Astrocyte of the hippocampus (primary cell): Measurements from ENCODE around the gene LMLN.
A peak's percentile ranks its signal among the peaks of the same experiment; 100 is the strongest.
"Not testable (repeated sequence)": the region's sequence is repeated elsewhere in the genome, so short reads cannot be mapped to it uniquely, and the experiment has no call there.

Experiments
- DNase-seq: peaks from one replicate; pipeline ENCODE4 v3.0.0; 2011; ENCODE audit warnings: low read depth, low spot score

Gene LMLN

DNA sequence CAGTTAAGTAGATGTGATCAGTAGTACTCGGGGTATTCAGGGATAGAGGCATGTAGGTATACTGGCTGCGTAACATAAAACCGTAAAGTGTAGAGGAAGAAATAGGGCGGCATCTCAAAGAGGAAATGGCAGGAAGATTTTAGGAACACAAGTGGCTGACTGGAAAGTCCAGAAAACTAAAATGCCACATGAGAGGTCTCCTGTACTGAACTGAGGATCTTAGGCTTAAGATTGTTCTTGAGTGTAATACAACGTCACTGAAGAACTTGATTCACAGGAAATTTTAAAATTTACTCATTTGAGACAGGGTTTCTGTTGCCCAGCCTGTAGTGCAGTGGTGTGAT lies 2.3 kb upstream of the LMLN start:
- DNase-seq = no peak

DNA sequence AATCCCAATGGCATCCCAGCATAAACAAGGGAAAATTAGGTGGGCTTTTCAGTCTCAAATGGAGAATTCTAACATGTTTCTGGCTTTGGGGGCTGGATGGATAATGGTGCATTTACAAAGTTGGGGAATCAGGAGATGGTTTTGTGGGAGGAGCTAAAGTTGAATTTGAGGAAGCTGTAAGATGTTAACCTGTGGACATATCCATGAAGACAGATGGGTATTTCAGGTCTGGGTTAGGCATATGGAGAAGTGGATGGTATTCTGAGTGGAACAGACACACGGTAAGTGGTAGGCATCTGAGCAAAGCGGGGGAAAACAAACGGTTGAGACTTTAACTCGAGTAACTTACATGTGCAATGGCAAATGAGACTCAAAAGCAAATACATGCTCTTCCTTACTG lies 1.7 kb upstream of the LMLN start:
- no peak for DNase-seq

DNA sequence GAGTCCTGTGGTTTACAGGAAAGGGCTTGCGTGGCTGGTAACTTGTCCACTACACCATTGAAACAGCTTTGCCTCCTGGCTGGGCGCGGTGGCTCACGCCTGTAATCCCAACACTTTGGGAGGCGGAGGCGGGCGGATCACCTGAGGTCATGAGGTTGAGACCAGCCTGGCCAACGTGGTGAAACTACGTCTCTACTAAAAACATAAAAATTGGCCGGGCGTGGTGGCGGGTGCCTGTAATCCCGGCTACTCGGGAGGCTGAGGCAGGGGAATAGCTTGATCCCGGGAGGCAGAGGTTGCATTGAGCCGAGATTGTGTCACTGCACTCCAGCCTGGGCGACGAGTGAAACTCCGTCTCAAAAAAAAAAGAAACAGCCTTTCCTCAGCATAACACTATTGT lies 1.2 kb upstream of the LMLN start:
- DNase-seq = not testable (repeated sequence)

DNA sequence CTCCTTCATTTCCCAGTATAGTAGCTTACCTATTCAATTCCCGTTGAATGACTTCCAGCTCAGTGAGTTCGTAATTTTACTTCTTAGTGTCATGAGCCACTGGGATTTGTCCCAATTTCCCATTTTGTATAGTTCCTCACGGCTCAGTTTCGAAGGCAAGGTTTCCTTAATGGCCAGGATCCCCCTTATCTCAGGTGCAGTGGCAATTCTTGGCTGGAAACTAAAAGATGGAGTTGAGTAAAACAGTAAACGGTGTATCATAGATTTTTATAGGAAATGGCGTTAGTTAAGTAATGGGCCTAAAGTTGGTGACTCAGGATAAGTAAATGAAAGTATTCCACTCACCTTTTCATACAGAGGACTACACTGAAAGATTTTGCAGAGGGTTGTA lies 522 bp upstream of the LMLN start:
- no peak for DNase-seq

DNA sequence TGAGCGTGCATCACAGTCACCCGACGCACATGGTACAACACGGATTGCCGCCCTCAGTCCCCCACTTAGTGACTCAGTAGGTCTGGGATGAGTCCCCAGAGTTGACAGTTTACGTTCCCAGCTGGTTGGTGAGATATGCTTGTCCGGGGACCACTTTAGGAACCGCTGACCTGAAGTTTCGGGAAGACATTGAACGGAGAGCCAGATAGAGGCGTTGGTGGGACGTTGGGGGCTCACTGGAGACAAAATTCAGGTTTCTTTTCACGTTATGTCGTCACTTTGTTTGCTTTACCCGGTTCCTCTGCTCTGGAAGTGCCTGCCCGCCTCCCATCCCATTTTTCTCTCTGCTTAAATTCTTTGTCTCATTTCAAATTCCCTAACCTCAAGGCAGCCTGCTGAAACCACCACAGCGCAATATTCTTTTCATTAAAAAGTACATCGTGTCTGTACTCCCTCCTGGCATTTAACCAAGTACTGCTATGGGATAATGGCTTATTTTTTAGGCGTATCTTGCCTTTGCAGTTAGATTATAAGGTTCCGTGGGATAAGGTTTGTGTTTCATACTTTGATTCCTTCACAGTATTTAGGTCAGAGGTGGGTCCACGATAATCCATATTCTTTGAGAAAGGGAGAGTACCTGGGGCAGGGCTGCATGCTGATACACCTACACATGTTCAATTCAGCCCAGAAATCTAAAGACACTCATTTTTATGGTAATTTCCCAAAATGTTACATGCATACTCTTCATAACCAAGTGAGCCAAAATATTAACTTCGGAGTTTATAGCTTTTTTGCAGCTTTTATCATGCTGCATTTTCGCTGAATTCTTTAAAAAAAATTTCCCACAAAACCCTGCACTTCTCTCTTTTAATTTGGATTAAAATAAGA lies 921 bp downstream of the LMLN start:
- DNase-seq = peak; percentile 43

DNA sequence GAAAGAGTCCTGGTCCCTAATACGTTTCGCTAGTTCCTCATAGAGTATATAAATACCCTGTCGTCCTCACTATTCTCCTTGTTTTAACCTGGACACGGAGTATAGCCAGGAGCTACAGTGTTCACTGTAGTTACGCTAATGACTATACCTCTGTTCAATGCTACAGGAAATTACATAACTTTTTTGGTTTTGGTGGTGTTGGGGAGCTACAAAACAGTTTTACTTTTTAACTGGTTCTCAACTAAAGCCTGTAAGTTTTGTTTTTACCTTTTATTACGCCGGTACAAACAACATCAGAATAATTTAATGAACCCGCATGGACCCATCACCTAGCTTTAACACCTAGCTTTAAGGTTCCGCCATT lies 1.5 kb downstream of the LMLN start:
- DNase-seq = no peak

DNA sequence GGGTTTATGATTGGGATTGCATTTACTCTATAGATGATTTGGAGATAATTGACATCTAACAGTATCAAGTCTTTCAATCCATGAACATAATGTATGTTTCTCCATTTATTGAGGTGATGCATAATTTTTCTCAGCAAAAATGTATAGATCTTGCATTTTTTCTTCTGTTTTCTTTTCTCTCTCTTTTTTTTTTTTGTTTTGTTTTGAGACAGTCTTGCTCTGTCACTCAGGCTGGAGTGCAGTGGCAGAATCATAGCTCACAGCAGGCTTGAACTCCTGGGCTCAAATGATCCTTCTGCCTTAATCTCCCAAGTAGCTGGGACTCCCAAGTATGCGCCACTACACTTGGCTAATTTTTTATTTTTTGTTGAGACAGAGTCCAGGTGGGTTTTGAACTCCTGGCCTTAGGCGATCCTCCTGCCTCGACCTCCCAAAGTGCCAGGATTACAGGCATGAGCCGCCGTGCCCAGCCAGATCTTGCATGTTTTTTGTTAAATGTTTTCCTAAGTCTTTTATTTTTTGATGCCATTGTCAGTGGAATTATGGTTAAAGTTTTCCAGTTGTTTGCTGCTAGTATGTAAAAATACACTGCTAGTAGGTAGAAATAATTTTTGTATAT lies 3.1 kb downstream of the LMLN start:
- DNase-seq = no peak

DNA sequence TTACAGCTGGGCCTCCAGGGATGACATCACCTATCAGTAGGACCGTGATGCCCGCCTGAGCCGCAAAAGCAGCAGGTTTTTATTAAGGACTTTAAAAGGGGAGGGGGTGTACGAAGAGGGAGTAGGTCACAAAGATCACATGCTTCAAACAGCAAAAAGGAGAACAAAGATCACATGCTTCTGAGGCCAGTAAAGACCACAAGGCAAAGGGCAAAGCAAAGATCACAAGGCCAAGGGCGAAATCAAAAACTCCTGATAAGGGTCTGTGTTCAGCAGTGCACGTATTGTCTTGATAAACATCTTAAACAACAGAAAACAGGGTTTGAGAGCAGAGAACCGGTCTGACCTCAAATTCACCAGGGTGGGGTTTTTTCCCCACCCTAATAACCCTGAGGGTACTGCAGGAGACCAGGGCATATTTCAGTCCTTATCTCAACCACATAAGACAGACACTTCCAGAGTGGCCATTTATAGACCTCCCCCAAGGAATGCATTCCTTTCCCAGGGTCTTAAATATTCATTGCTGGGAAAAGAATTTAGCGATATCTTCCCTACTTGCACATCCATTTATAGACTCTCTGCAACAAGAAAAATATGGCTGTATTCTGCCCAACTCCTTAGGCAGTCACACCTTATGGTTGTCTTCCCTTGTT lies 7.4 kb downstream of the LMLN start:
- DNase-seq = not testable (repeated sequence)

DNA sequence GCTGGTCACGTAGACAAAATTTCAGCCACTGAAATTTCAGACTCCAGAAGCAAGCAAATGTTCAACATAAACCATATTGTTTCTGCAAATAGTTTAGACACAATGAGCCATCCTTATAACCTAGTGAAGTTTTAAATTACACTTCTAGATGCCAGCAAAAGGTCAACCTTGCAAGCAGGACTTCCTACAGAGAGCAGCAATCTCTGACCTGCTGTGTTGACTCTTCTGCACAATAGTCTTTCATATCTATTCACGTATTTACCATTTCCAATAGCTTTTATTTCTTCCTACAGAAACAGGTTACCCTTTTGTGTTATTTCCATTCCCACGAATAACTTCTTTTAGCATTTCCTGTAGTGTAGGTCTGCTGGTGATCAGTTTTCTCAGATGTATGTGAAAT lies 10.6 kb downstream of the LMLN start:
- DNase-seq = no peak

DNA sequence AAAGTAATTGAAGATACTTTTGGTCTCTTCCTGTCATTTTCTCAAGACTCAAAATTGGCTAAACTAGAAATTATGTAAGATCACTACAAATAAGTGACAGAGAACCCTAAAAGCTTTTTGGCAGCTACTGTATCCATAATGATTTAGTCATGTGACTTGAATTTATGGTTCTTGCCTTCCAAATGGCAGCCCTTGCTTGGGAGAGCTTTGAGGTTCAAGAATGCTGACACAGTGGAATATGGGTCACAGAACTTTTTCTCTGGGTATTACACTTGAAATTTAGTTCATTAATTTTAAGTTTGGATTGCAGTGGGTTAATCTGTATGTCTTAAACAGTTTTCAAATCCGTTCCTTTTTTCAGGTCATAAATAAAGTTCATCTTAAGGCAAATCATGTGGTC lies 14.0 kb downstream of the LMLN start:
- no peak for DNase-seq

DNA sequence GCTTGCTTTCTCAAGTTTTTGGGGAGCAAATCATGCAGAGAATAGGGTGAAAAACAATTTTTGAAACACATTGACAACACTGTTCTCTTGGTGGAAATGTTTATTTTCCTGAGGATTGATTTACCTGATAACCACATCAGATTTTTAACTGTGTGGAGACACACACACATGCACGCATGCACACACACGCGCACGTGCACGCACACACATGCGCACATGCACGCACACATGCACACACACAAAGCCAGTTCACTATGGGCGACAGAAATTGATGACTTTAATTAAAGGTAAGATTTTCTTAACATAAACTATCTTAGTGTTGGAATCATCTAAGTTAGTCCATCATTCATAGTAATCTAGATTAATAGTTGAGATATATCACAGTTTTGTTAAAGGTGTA lies 15.3 kb downstream of the LMLN start:
- no peak for DNase-seq

DNA sequence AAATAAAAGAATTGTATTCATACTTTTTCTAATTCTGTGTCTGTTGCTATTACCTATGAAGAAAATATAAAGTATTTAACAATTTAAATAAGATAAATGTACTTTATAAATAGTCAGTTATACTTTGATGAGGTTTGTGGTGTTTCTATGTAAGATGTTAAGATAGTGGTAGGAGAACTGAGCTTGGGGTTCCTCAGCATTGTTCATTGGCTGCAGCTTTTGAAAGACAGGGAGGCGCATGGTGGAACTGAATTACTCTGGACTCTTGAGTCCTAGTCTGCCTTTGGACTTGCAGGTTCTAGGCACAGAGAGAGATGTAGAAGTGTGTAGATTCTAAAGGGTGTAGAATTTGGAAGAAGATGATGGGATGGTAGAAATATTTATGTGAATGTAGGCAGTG lies 23.1 kb downstream of the LMLN start:
- no peak for DNase-seq

DNA sequence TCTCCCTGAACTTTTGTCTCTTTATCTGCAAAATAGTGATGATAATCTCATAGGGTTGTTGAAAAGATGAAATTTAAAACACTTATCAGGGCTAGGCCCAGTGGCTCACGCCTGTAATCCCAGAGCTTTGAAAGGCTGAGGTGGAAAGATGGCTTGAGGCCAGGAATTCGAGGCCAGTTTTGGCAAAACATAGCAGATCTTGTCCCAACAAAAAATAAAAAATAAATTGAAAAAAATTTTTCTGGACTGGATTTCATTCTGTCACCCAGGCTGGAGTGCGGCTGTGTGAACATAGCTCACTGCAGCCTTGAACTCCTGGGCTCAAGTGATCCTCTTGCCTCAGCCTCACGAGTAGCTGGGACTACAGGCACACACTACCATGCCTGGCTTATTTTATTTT lies 29.6 kb downstream of the LMLN start:
- DNase-seq = peak; percentile 11

DNA sequence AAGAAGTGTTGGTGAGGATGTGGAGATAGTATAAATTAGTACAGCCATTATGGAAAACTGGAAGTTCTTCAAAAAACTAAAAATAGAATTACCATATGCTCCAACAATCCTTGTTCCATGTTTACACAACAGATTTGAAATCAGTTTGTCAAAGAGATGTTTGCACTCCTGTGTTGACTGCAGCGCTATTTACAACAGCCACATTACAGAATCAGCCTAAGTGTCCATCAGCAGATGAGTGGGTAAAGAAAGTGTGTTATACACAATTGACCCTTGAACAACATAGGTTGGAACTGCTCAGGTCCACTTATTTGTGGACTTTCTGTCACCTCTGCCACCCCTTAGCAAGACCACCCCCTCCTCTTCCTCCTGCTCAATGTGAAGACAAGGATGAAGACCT lies 34.7 kb downstream of the LMLN start:
- DNase-seq = no peak

DNA sequence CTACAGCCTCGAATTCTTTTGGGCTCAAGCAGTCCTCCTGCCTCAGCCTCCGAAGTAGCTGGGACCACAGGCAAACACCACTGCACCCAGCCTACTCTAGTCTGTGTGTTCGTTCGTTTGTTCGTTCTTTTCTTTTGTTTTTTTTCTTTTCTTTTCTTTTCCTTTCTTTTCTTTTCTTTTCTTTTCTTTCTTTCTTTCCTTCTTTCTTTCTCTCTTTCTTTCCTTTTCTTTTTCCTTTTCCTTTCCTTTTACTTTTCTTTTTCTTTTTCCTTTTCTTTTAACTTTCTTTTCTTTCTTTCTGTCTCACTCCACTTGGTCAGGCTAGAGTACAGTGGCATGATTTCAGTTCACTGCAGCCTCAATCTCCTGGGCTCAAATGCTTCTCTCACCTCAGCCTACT lies 36.8 kb downstream of the LMLN start:
- no peak for DNase-seq

DNA sequence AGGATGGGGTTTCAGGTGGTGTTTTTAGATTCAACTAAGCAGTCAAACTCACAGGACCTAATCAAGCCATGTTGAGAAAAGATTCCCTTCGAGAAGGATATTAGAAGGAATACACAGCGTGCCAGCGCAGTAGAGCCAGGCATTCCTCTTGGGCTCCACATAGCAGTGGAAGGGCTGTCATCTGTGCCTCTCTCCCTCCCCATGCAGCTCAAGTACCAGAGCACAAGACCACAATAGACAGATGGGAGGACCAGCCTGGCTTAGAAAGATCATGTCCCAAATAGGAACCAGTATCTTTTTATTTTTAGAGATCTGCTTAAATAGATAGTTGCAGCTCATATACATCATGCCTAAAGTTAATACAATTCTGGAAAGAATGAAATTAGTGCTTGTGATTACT lies 37.9 kb downstream of the LMLN start:
- DNase-seq = no peak

DNA sequence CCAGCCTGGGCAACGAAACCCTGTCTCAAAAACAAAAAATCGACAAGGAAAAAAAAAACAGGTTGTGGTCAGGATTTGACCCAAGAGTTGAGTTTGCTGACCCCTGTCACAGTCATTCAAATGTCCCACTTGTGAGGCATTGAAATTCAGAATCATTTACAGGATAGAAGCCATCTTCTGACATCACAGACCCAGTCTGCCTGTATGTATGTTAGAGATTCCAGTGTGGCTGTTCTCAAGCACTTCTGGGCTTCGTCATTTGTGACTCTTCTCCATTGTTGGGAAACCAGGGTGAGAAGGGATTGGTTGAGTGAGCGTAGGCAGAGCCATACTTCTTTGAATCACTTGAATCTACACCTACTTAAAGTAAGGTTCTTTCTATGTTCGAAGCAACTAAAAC lies 57.1 kb downstream of the LMLN start:
- no peak for DNase-seq

DNA sequence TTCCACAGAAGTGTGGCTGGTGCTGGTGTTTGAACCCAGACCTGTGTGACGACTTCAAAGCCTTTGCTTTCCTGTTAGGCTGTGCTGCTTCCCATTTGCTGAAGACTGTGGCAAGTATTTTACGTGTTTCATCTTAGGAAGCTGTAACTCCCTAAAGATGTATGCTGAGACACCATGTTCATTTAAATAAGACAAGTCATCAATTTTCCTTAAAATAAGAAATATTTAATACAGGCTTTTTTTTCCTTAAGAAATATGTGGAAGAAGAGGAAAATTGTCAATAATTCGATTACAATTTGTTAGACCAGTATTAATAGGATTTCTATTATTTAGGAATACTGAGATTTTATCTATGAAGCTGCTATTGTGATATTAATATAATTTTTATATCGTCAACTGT lies 58.4 kb downstream of the LMLN start:
- no peak for DNase-seq

DNA sequence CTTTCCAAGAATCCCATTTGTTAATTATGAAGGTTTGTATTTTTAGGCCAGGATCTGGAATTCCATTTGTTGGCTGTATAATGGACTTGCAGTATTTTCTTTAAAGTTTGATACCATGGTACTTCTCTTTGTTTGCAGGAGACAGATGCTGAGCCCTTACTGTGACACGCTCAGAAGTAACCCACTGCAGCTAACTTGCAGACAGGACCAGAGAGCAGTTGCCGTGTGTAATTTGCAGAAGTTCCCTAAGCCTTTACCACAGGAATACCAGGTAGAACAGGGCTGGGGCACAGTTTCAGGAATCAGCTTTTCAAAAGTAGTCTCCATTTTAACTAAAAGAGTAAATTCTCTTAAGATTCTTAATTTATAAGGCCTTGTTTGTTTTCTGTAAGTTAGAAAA lies 59.1 kb downstream of the LMLN start:
- no peak for DNase-seq

DNA sequence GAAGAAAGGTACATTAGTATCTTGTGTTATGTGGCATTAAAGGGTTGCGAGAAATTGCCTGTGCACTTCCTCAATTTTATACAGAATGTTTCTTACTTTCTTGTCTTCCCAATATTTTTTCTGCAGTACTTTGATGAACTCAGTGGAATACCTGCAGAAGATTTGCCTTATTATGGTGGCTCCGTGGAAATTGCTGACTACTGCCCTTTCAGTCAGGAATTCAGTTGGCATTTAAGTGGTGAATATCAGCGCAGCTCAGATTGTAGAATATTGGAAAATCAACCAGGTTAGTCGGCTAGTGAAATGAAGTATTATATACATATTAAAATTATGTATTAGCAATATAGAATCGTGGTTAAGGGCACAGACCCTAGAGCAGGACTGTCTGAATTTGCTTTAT lies 61.3 kb downstream of the LMLN start:
- DNase-seq = no peak

DNA sequence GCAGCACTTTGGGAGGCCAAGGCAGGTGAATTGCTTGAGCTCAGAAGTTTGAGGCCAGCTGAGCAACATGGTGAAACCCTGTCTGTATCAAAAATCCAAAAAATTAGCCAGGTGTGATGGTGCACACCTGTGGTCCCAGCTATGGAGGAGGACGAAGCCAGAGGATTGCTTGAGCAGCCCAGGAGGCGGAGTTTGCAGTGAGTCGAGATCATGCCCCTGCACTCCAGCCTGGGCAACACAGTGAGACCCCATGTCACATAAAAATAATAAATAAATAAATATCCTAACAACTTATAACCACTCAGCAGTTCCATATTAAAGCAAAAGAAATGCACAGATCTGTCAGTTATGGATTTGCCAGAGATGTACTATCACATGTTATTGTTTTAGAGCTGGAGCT lies 62.6 kb downstream of the LMLN start:
- no peak for DNase-seq

DNA sequence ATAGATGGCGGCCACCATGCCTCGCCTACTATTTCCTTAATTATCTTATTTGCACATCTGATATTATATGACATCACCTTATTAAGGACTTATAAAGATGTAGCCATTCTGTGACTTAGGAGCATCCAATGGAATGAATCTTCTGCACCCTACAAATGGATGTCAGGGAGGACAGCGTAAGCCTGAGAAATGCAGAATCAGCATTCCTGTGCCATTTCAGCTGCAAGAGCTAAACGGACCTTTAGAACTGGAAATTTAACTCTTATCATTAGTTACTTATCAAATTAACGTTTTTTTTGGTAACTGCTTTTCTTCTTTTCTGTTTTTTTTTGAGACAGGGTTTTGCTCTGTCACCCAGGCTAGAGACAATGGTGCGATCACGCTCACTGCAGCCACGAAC lies 65.6 kb downstream of the LMLN start:
- DNase-seq = no peak

DNA sequence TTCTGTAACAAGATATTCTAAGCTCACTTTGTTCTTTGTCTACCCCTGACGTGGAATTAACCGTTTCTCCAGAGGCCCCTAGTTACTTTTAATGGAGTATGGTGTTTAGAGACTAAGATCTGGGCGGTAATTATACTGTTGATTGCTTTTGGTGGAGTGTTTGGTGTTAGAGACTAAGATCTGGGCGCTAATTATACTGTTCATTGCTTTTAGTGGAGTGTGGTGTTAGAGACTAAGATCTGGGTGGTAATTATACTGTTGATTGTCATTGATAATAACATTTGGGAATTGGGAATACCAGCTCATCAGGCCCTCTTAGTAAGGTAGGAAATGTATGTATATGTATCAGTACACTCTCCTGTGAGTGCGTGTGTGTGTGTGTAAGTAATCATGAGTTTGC lies 66.6 kb downstream of the LMLN start:
- no peak for DNase-seq
